SJSA1 (cell line): ENCODE data around the gene POC1A. TPM values are rescaled to one million over a fixed set of nuclear protein-coding genes. Genes with fewer than 3 reads are reported as not detected.
"Not testable (repeated sequence)": the region's sequence is repeated elsewhere in the genome, so short reads cannot be mapped to it uniquely, and the experiment has no call there.

Experiments used
- DNase-seq, 2 experiments: peaks; one replicate each; pipeline ENCODE4 v3.0.0-alpha.2; 2015 to 2020; ENCODE audit warnings: low spot score in 2 of 2, low read depth in 1 of 2
- H3K27ac ChIP-seq: fragments of 250-450 bp; sonication (Bioruptor Pico); 2 replicates; pipeline ENCODE4 v1.5.1; 2020; ENCODE audit warnings: mild to moderate bottlenecking, moderate library complexity
- H3K27me3 ChIP-seq: fragments of 250-450 bp; sonication (Bioruptor Pico); replicated peaks from 2 replicates; pipeline ENCODE4 v1.5.1; 2020; ENCODE audit warnings: mild to moderate bottlenecking, moderate library complexity
- H3K36me3 ChIP-seq: fragments of 250-450 bp; sonication (Bioruptor Pico); 2 replicates; pipeline ENCODE4 v1.5.1; 2020; ENCODE audit warnings: mild to moderate bottlenecking
- H3K4me1 ChIP-seq: fragments of 250-450 bp; sonication (Bioruptor Pico); replicated peaks from 2 replicates; pipeline ENCODE4 v1.6.1; 2021; ENCODE audit warnings: mild to moderate bottlenecking
- H3K4me3 ChIP-seq: fragments of 250-450 bp; sonication (Bioruptor Pico); 2 replicates; pipeline ENCODE4 v1.5.1; 2020; ENCODE audit warnings: mild to moderate bottlenecking
- H3K9me3 ChIP-seq: fragments of 250-450 bp; sonication (Bioruptor Pico); replicated peaks from 2 replicates; pipeline ENCODE4 v1.5.1; 2020; ENCODE audit warnings: mild to moderate bottlenecking
- total RNA-seq: library from RNA; depleted of rRNA; stranded (reverse); fragments of >200 nt; shearing (Covaris generic); gene quantifications from 2 replicates; pipeline ENCODE4 v1.2.3, GENCODE V29; 2014

Gene POC1A
- total RNA-seq, 1 experiment from 2014 or later, result 14.2 TPM

DNA sequence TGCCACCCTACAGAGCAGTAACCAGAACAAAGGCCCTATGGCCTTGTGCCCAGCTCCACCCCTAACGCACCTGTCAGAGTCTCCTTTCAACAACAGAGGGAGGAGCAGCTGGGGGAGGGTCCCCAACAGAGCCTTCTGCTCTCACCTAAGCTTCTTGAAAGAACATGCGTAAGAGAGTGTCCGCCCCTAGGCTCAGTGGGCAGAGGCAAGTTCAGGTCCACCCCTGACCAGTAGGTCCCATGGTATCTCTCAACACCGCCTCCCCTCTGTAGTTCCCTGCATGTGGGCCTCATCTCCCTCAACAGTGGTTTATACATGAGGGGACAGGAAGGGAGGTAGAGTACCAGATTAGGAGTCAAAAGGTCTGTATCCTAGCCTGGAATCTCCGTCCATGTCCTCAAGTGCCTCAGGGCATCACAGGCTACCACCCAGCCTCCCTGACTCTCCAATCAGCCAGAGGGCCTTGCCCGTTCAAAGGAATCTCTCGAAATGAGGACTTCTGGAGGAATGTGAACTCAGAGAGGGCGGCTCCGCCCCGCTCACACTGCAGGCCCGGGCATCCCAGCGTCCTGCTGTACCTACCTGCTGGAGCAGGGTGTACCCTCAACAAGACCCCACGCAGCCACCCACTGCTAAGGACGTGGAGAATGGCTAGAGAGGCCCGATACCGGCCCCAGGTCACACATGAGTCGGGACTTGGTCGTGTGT lies 680 bp downstream of the POC1A start:
- Histone ChIP-seq H3K9me3 (no peaks in the 10 kb centered on the region), H3K4me1 (peaks cover 16% of the 10 kb centered on the region), H3K27me3 (no peaks in the 10 kb centered on the region), H3K27ac (peak overlapping the region; percentile 82), H3K4me3 (peak overlapping the region; percentile 73), H3K36me3 (peaks cover 34% of the 10 kb centered on the region)
- DNase-seq, result peak; percentile 64 to 67

- not testable (repeated sequence) for H3K9me3 ChIP-seq, H3K4me3 ChIP-seq, DNase-seq, H3K27me3 ChIP-seq, H3K27ac ChIP-seq
- peaks cover 40% of the 10 kb centered on the region for H3K36me3 ChIP-seq
- H3K4me1 ChIP-seq, result peaks cover 26% of the 10 kb centered on the region
These were observed 2.2 kb downstream of the POC1A start for GRCh38 chr3:52151991-52152390.

- DNase-seq, result no peak
- peaks cover 26% of the 10 kb centered on the region for H3K4me1 ChIP-seq
- no peaks in the 10 kb centered on the region for H3K9me3 ChIP-seq
- H3K27me3 ChIP-seq, result no peaks in the 10 kb centered on the region
- peaks cover 51% of the 10 kb centered on the region for H3K36me3 ChIP-seq
- no peak overlapping the region for H3K27ac ChIP-seq
- no peak overlapping the region for H3K4me3 ChIP-seq
These were observed 3.4 kb downstream of the POC1A start for GRCh38 chr3:52150860-52151259.

- no peak overlapping the region for H3K4me3 ChIP-seq
- peaks cover 26% of the 10 kb centered on the region for H3K4me1 ChIP-seq
- DNase-seq, result no peak
- no peaks in the 10 kb centered on the region for H3K27me3 ChIP-seq
- no peak overlapping the region for H3K27ac ChIP-seq
- H3K36me3 ChIP-seq, result peaks cover 56% of the 10 kb centered on the region
- H3K9me3 ChIP-seq, result no peaks in the 10 kb centered on the region
These were observed 3.9 kb downstream of the POC1A start for GRCh38 chr3:52150357-52150756.

DNA sequence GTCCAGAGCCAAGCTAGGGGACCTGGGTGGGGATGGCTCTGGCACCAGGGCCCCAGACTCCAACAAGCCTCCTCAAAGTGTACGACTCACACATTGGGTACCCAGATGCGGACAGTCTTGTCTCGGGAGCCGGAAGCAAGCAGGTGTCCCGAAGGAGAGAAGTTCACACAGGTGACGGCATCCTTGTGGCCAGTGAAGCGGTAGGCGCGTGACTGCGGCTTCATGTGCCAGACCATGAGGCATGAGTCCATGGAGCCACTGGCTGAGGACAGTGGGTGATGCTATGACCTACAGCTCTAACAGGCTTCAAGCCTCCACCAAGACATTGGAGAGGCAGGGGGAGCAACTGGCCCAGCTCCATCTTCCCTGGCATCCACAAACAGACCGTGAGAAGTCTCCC lies 4.5 kb downstream of the POC1A start:
- DNase-seq, result no peak
- Histone ChIP-seq H3K36me3 (peaks cover 62% of the 10 kb centered on the region), H3K9me3 (no peaks in the 10 kb centered on the region), H3K27me3 (no peaks in the 10 kb centered on the region), H3K4me1 (peaks cover 22% of the 10 kb centered on the region), H3K27ac (no peak overlapping the region), H3K4me3 (no peak overlapping the region)

DNA sequence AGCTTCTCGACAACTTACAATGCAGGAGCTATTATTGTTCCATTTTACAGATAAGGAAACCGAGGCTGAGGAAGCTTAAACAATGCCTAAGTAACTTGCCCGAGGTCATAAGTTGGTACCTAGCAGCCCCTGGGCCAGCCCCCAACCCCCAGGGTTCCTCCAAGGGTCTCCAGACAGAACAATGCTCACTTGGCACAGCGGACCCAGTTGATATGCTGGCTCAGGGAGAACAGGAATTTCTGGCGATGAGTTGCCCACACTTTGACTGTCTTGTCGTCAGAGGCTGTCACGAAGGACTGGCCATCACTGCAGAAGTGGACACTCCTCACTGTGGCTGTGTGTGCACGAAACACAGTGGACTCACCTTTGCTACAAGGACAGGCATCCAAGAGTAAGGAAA lies 5.2 kb downstream of the POC1A start:
- DNase-seq, result no peak
- no peak overlapping the region for H3K27ac ChIP-seq
- no peak overlapping the region for H3K4me3 ChIP-seq
- no peaks in the 10 kb centered on the region for H3K9me3 ChIP-seq
- H3K4me1 ChIP-seq, result peaks cover 22% of the 10 kb centered on the region
- peaks cover 64% of the 10 kb centered on the region for H3K36me3 ChIP-seq
- no peaks in the 10 kb centered on the region for H3K27me3 ChIP-seq

GRCh38 chr3:52147804-52148203 lies 6.4 kb downstream of the POC1A start:
- no peak for DNase-seq
- no peak overlapping the region for H3K27ac ChIP-seq
- H3K4me1 ChIP-seq, result peaks cover 13% of the 10 kb centered on the region
- H3K27me3 ChIP-seq, result no peaks in the 10 kb centered on the region
- no peak overlapping the region for H3K4me3 ChIP-seq
- peaks cover 75% of the 10 kb centered on the region for H3K36me3 ChIP-seq
- no peaks in the 10 kb centered on the region for H3K9me3 ChIP-seq

DNA sequence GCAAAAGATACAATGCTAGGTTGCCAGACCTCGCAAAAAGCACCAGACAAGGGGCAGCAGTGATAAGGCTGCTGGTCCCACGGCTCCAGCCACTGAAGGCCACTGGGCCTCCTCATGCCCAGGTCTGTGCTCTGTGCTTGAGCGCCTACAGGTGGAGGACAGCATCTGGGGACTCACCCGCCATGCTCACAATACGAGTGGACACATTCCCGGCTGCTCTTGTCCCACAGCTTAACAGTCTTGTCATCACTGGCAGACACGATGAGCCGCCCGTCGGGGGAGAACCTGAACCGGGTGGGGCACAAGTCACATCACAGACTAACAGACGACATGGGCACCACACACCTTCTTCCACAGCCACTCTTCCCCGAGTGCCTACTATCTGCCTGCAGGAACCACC lies 7.4 kb downstream of the POC1A start:
- DNase-seq, result no peak
- Histone ChIP-seq H3K9me3 (no peaks in the 10 kb centered on the region), H3K4me1 (peaks cover 11% of the 10 kb centered on the region), H3K36me3 (peaks cover 80% of the 10 kb centered on the region), H3K4me3 (no peak overlapping the region), H3K27ac (no peak overlapping the region), H3K27me3 (no peaks in the 10 kb centered on the region)

DNA sequence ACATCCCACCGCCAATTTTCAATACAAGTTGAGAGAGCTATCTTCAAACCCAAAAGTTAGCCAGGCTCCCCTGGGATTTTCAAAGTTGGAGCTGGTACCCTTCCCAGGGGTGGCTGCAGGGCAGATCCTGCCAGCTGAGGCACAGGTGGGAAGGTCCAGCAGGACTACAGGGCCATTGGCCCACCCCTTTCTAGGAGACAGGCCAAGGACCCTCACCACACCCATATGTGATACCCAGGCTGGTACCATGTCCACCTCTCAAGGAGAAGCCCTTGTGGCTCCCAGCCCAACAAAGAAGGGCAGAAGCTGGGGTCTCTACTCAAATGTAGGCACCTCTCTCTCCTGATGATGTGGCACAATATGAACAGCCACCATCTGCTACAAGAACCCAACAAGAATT lies 8.0 kb downstream of the POC1A start:
- DNase-seq, result no peak
- H3K27ac ChIP-seq, result no peak overlapping the region
- peaks cover 81% of the 10 kb centered on the region for H3K36me3 ChIP-seq
- no peaks in the 10 kb centered on the region for H3K9me3 ChIP-seq
- no peaks in the 10 kb centered on the region for H3K27me3 ChIP-seq
- peaks cover 11% of the 10 kb centered on the region for H3K4me1 ChIP-seq
- no peak overlapping the region for H3K4me3 ChIP-seq

- DNase-seq, result no peak
- H3K27ac ChIP-seq, result no peak overlapping the region
- no peak overlapping the region for H3K4me3 ChIP-seq
- H3K36me3 ChIP-seq, result peaks cover 85% of the 10 kb centered on the region
- H3K4me1 ChIP-seq, result peaks cover 11% of the 10 kb centered on the region
- no peaks in the 10 kb centered on the region for H3K9me3 ChIP-seq
- no peaks in the 10 kb centered on the region for H3K27me3 ChIP-seq
These were observed 8.5 kb downstream of the POC1A start for GRCh38 chr3:52145736-52146110.

DNA sequence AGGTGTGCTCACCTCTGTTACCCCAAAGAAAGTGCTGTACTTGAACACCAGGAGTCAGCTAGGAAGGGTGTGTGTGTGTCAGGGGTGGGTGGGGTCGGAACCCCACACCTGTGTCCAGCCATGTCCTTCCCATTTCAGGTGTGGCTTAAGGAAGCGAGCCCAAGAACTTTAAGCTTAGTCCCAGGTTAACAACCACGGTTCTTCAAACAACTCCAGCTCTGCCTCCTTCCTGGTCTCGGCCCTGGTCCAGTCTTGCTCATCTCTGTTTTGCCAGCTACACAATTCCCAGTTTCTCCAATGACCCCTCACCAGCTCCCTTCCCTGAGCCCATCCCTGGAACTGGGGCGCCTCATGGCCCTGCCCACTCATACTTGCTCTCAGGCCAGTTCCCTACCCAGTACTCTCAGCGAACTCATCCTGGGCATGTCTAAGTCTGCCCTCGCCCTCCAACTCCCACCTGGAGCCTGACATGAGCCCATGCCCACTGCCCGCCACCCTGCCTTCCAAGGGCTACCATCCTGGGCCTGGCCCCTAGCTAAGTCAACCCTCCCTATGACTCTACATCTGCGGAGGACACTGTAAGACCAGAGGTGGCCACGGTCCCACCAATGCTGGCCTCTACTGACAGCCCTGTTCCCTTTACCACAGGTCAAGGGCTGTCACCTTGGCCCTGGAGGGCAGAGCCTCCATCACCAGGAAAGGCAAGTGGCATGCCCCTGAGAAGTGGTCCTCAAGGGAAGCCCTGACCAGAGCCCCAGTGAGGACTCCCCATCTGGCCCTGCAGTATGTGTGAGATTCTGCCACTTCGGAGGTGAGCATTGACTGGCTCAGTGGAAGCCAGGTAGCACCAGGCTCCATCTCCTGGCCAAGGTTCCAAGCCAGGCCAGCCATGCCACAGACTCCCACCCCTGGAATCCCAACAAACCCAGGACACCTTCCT lies 9.2 kb downstream of the POC1A start:
- DNase-seq, result no peak
- Histone ChIP-seq H3K4me3 (no peak overlapping the region), H3K27ac (no peak overlapping the region), H3K36me3 (peaks cover 85% of the 10 kb centered on the region), H3K9me3 (no peaks in the 10 kb centered on the region), H3K4me1 (peaks cover 11% of the 10 kb centered on the region), H3K27me3 (no peaks in the 10 kb centered on the region)

- peak; percentile 53 to 82 for DNase-seq
- Histone ChIP-seq H3K36me3 (peaks cover 82% of the 10 kb centered on the region), H3K27me3 (no peaks in the 10 kb centered on the region), H3K27ac (no peak overlapping the region), H3K4me3 (no peak overlapping the region), H3K9me3 (no peaks in the 10 kb centered on the region), H3K4me1 (peaks cover 11% of the 10 kb centered on the region)
These were observed 10.0 kb downstream of the POC1A start for GRCh38 chr3:52144034-52144795.

GRCh38 chr3:52143616-52144015 lies 10.6 kb downstream of the POC1A start:
- H3K4me1 ChIP-seq, result peaks cover 11% of the 10 kb centered on the region
- no peak overlapping the region for H3K27ac ChIP-seq

DNA sequence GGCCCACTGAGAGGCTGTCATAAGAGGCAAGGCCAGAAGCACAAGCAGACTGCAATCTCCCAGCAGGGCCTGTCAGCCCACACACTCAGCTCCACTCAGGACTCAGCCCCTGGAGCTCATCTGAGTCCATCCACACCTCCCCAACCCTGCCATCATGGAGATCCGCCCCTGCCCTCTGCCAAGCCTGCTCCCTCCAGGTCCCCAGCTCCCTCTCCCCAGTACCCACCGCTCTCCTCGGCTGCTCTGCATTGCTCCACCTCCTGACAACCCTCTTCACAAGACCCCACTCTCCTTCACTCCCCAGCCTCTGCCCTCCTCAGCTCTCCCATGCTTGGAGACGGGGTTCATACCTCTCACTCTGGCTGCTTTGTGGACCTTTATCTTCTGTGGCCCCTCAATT lies 11.1 kb downstream of the POC1A start:
- no peaks in the 10 kb centered on the region for H3K27me3 ChIP-seq
- peaks cover 7% of the 10 kb centered on the region for H3K4me1 ChIP-seq
- H3K27ac ChIP-seq, result no peak overlapping the region
- H3K4me3 ChIP-seq, result no peak overlapping the region
- DNase-seq, result no peak
- no peaks in the 10 kb centered on the region for H3K9me3 ChIP-seq
- peaks cover 82% of the 10 kb centered on the region for H3K36me3 ChIP-seq

More at GRCh38 chr3:52143616-52144015, 10.6 kb downstream of the POC1A start:
- H3K27me3 ChIP-seq, result no peaks in the 10 kb centered on the region
- H3K9me3 ChIP-seq, result no peaks in the 10 kb centered on the region
- no peak overlapping the region for H3K4me3 ChIP-seq
- H3K36me3 ChIP-seq, result peaks cover 82% of the 10 kb centered on the region
- DNase-seq, result no peak
